Esophagus squamous epithelium (tissue), 5 donors: ENCODE data around the gene CCDC170. TPM values are rescaled to one million over a fixed set of nuclear protein-coding genes. Genes with fewer than 3 reads are reported as not detected.

Source experiments
- DNase-seq: peaks from one replicate; lab custom pipeline; 2025; lab: John Stamatoyannopoulos, UW
- H3K27ac ChIP-seq, 4 donors: fragments of 200-600 bp; sonication (generic); one replicate each; pipeline ENCODE4 v1.5.1; 2016 to 2019; ENCODE audit warnings: mild to moderate bottlenecking in 1 of 4
- H3K27me3 ChIP-seq, 4 donors: fragments of 200-600 bp; sonication (generic); 1 replicate in 3 of 4; 2 replicates in 1 of 4; pipeline versions ENCODE4 v1.5.1 to v1.6.0; 2017 to 2021; ENCODE audit warnings: antibody characterized with exemption in 1 of 4
- H3K36me3 ChIP-seq, 3 donors: fragments of 200-600 bp; sonication (generic); one replicate each; pipeline ENCODE4 v1.5.1; 2016 to 2019
- H3K4me1 ChIP-seq, 3 donors: fragments of 200-600 bp; sonication (generic); one replicate each; pipeline ENCODE4 v1.5.1; 2017 to 2019
- H3K4me3 ChIP-seq, 4 donors: fragments of 200-600 bp; sonication (generic); 1 replicate in 3 of 4; 2 replicates in 1 of 4; pipeline ENCODE4 v1.5.1; 2016 to 2019; ENCODE audit warnings: mild to moderate bottlenecking in 2 of 4, moderate library complexity in 1 of 4
- H3K9me3 ChIP-seq, 3 donors: fragments of 200-600 bp; sonication (generic); one replicate each; pipeline ENCODE4 v1.5.1; 2016 to 2019
- CTCF ChIP-seq, 6 experiments: fragments of 450-650 bp in 4 of 6; fragments of 200-600 bp in 2 of 6; sonication (generic) in 2 of 6; IDR thresholded peaks; one replicate each; pipeline ENCODE4 v1.5.1; 2016 to 2019; ENCODE audit warnings: antibody characterized with exemption in 6 of 6, mild to moderate bottlenecking in 4 of 6, moderate library complexity in 4 of 6
- POLR2A ChIP-seq, 4 donors: fragments of 450-650 bp; IDR thresholded peaks; one replicate each; pipeline ENCODE4 v1.6.1; 2017; ENCODE audit warnings: antibody characterized with exemption in 4 of 4, mild to moderate bottlenecking in 4 of 4, moderate library complexity in 3 of 4
- WGBS, 2 donors: methylation state at CpG; one replicate each; pipeline ENCODE4 v1.1.5; 2018; 5-methylcytosine and 5-hydroxymethylcytosine counted together
- intact Hi-C: fragments of 100-400 bp; cut with DNase I; formaldehyde crosslinking; loops from one replicate; pipeline ENCODE4 v1.15.0; 2022
- total RNA-seq, 4 donors: library from RNA; depleted of rRNA; stranded (reverse); fragments of >200 nt; gene quantifications; one replicate each; pipeline ENCODE4 v1.1.0, GENCODE V29; 2016
- donor health status: DM: yes; HTN: yes; CAD: no.

CCDC170 gene
- total RNA-seq, 4 donors from 2014 or later, result 0.70 to 3.3 (median 0.95) TPM; not detected in 1

- H3K27me3 ChIP-seq, result no peaks in the 10 kb centered on the region
- 90 to 93% methylated on average over 4 of the region's 4 CpGs for WGBS, 2 donors
- no peaks in the 10 kb centered on the region for H3K36me3 ChIP-seq
- H3K4me1 ChIP-seq, result peaks cover 0 to 4% (median 0%) of the 10 kb centered on the region in 3 donors
- TF ChIP-seq CTCF (IDR thresholded peaks at IDR 0.05) (no peak), POLR2A (IDR thresholded peaks at IDR 0.05) (no peak)
- peaks cover 0 to 13% (median 0%) of the 10 kb centered on the region in 3 donors for H3K9me3 ChIP-seq
- H3K4me3 ChIP-seq, result no peak overlapping the region
- no peak for DNase-seq
- intact Hi-C loops, result no loop called here
- no peak overlapping the region for H3K27ac ChIP-seq
Observed at GRCh38 chr6:151656392-151656791, 162.6 kb downstream of the CCDC170 start.

GRCh38 chr6:151658091-151658490 is 164.3 kb downstream of the CCDC170 start:
- DNase-seq, result no peak
- intact Hi-C loops, result no loop called here
- Histone ChIP-seq H3K27me3 (no peaks in the 10 kb centered on the region), H3K4me1 (no peaks in the 10 kb centered on the region), H3K36me3 (no peaks in the 10 kb centered on the region), H3K27ac (no peak overlapping the region), H3K4me3 (no peak overlapping the region), H3K9me3 (peaks cover 0 to 13% (median 0%) of the 10 kb centered on the region in 3 donors)
- WGBS, 2 donors, result 51 to 55% methylated on average over 4 of the region's 4 CpGs
- TF ChIP-seq CTCF (IDR thresholded peaks at IDR 0.05) (no peak), POLR2A (IDR thresholded peaks at IDR 0.05) (no peak)

DNA sequence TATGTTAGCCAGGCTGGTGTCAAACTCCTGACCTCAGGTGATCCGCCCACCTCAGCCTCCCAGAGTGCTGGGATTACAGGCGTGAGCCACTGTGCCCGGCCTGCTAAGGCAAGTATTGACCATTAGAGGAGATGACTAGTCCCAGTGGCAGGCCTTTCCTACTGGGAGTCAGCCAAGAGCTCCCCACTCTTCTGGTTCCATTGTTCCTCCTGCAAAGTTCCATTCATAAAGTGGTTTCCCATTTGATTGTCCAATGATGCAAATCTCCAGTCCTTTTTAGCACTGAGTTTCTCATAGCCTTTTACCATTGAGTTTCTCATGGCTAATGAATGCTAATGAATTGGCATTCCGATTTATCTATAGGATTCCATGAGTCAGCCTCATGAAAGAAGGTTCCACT is 165.4 kb downstream of the CCDC170 start:
- no peaks in the 10 kb centered on the region for H3K27me3 ChIP-seq
- H3K27ac ChIP-seq, result no peak overlapping the region
- intact Hi-C loops, result no loop called here
- peaks cover 0 to 13% (median 0%) of the 10 kb centered on the region in 3 donors for H3K9me3 ChIP-seq
- no peaks in the 10 kb centered on the region for H3K36me3 ChIP-seq
- no peak overlapping the region for H3K4me3 ChIP-seq
- DNase-seq, result no peak
- H3K4me1 ChIP-seq, result no peaks in the 10 kb centered on the region
- WGBS, 2 donors, result 81 to 83% methylated on average over 4 of the region's 4 CpGs
- TF ChIP-seq POLR2A (IDR thresholded peaks at IDR 0.05) (no peak), CTCF (IDR thresholded peaks at IDR 0.05) (no peak)

- intact Hi-C loops, result no loop called here
- 78 to 90% methylated on average over 3 of the region's 3 CpGs for WGBS, 2 donors
- no peaks in the 10 kb centered on the region for H3K9me3 ChIP-seq
Observed at GRCh38 chr6:151661509-151661908, 167.7 kb downstream of the CCDC170 start.

DNA sequence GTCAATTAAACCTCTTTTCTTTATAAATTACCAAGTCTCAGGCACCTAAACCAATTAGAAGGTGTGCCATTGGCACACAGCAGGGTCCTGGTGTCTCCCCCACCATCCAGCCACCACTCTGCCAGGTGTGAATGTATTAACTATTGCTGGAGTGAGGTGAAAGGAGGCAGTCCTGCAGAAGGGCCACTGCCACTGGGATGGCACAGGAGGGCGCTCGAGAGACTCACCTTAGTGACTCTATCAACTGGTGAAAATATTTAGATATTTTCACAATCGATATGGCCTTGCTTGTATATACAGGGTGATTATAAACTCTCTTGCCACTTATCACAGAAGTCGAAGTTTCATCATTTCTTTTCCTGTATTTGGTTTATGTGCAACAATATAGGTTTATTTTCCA is 168.1 kb downstream of the CCDC170 start:
- Histone ChIP-seq H3K36me3 (no peaks in the 10 kb centered on the region), H3K9me3 (no peaks in the 10 kb centered on the region), H3K27me3 (no peaks in the 10 kb centered on the region), H3K4me3 (no peak overlapping the region), H3K27ac (no peak overlapping the region), H3K4me1 (no peaks in the 10 kb centered on the region)
- intact Hi-C loops, result no loop called here
- TF ChIP-seq POLR2A (IDR thresholded peaks at IDR 0.05) (no peak), CTCF (IDR thresholded peaks at IDR 0.05) (peak in 1 of 6 experiments; percentile 13)
- DNase-seq, result no peak
- WGBS, 2 donors, result 46 to 54% methylated on average over 4 of the region's 4 CpGs

More at GRCh38 chr6:151661509-151661908, 167.7 kb downstream of the CCDC170 start:
- Histone ChIP-seq H3K27me3 (no peaks in the 10 kb centered on the region), H3K4me3 (no peak overlapping the region), H3K27ac (no peak overlapping the region), H3K4me1 (no peaks in the 10 kb centered on the region), H3K36me3 (no peaks in the 10 kb centered on the region)
- no peak for DNase-seq
- TF ChIP-seq POLR2A (IDR thresholded peaks at IDR 0.05), result no peak
- no peak for TF ChIP-seq CTCF (IDR thresholded peaks at IDR 0.05)
